BLaER1 (cell line): ENCODE data around the gene MUSK.

Experiments
- H3K27ac ChIP-seq: shearing (Covaris generic); formaldehyde crosslinking; 2 replicates; pipeline ENCODE4 v1.8.1; 2022
- H3K27me3 ChIP-seq: shearing (Covaris generic); formaldehyde crosslinking; 2 replicates; pipeline ENCODE4 v1.8.1; 2022
- H3K36me3 ChIP-seq: shearing (Covaris generic); formaldehyde crosslinking; 2 replicates; pipeline ENCODE4 v1.8.1; 2022
- H3K4me1 ChIP-seq: shearing (Covaris generic); formaldehyde crosslinking; 2 replicates; pipeline ENCODE4 v1.8.1; 2022
- H3K4me2 ChIP-seq: shearing (Covaris generic); formaldehyde crosslinking; 2 replicates; pipeline ENCODE4 v1.8.1; 2022
- H3K4me3 ChIP-seq: shearing (Covaris generic); formaldehyde crosslinking; 2 replicates; pipeline ENCODE4 v1.8.1; 2022
- H3K9ac ChIP-seq: shearing (Covaris generic); formaldehyde crosslinking; 2 replicates; pipeline ENCODE4 v1.8.1; 2022
- H3K9me3 ChIP-seq: shearing (Covaris generic); formaldehyde crosslinking; 2 replicates; pipeline ENCODE4 v1.8.1; 2022
- H4K20me1 ChIP-seq: shearing (Covaris generic); formaldehyde crosslinking; 2 replicates; pipeline ENCODE4 v1.8.1; 2022
- Cebpa-rat ChIP-seq: shearing (Covaris generic); IDR thresholded peaks from 2 replicates; pipeline ENCODE4 v1.8.1; 2022

The MUSK gene

GRCh38 chr9:110648696-110649095 lies 19.9 kb upstream of the MUSK start:
- Histone ChIP-seq H3K36me3 (no peaks in the 10 kb centered on the region), H3K27me3 (no peaks in the 10 kb centered on the region), H3K27ac (no peak overlapping the region), H3K4me3 (no peak overlapping the region), H4K20me1 (no peaks in the 10 kb centered on the region), H3K9me3 (no peaks in the 10 kb centered on the region), H3K4me1 (no peaks in the 10 kb centered on the region), H3K9ac (no peak overlapping the region), H3K4me2 (no peak overlapping the region)
- no peak for TF ChIP-seq Cebpa-rat

GRCh38 chr9:110650261-110650660 lies 18.3 kb upstream of the MUSK start:
- Histone ChIP-seq H3K9me3 (no peaks in the 10 kb centered on the region), H3K9ac (no peak overlapping the region), H4K20me1 (no peaks in the 10 kb centered on the region), H3K4me2 (no peak overlapping the region), H3K4me1 (no peaks in the 10 kb centered on the region), H3K27ac (no peak overlapping the region), H3K27me3 (no peaks in the 10 kb centered on the region), H3K4me3 (no peak overlapping the region), H3K36me3 (no peaks in the 10 kb centered on the region)
- TF ChIP-seq Cebpa-rat: no peak

- TF ChIP-seq Cebpa-rat: no peak
- H3K4me2 ChIP-seq: no peak overlapping the region
- H3K27ac ChIP-seq: no peak overlapping the region
- no peak overlapping the region for H3K4me3 ChIP-seq
- no peak overlapping the region for H3K9ac ChIP-seq
- H3K36me3 ChIP-seq: no peaks in the 10 kb centered on the region
- H4K20me1 ChIP-seq: no peaks in the 10 kb centered on the region
- no peaks in the 10 kb centered on the region for H3K27me3 ChIP-seq
- no peaks in the 10 kb centered on the region for H3K4me1 ChIP-seq
- no peaks in the 10 kb centered on the region for H3K9me3 ChIP-seq
These were observed 17.6 kb upstream of the MUSK start for GRCh38 chr9:110650991-110651411.

GRCh38 chr9:110655754-110656641 lies 12.6 kb upstream of the MUSK start:
- H3K27me3 ChIP-seq: no peaks in the 10 kb centered on the region
- H4K20me1 ChIP-seq: no peaks in the 10 kb centered on the region
- H3K4me3 ChIP-seq: no peak overlapping the region
- H3K4me1 ChIP-seq: peaks cover 5% of the 10 kb centered on the region; the same call in 1 of the 2 replicates
- H3K27ac ChIP-seq: no peak overlapping the region
- H3K9ac ChIP-seq: no peak overlapping the region
- H3K4me2 ChIP-seq: no peak overlapping the region
- no peak for TF ChIP-seq Cebpa-rat
- no peaks in the 10 kb centered on the region for H3K9me3 ChIP-seq
- H3K36me3 ChIP-seq: no peaks in the 10 kb centered on the region

- Histone ChIP-seq H3K4me2 (no peak overlapping the region), H3K36me3 (no peaks in the 10 kb centered on the region), H3K4me1 (peaks cover 5% of the 10 kb centered on the region; the same call in 1 of the 2 replicates), H3K27ac (no peak overlapping the region), H3K9me3 (no peaks in the 10 kb centered on the region), H3K4me3 (no peak overlapping the region), H4K20me1 (no peaks in the 10 kb centered on the region), H3K9ac (no peak overlapping the region), H3K27me3 (no peaks in the 10 kb centered on the region)
- TF ChIP-seq Cebpa-rat: no peak
These were observed 8.6 kb upstream of the MUSK start for GRCh38 chr9:110659891-110660541.

GRCh38 chr9:110669433-110669832 lies 842 bp downstream of the MUSK start:
- Histone ChIP-seq H3K27ac (no peak overlapping the region), H3K4me3 (no peak overlapping the region), H3K9me3 (no peaks in the 10 kb centered on the region), H3K27me3 (no peaks in the 10 kb centered on the region), H4K20me1 (no peaks in the 10 kb centered on the region), H3K4me2 (no peak overlapping the region), H3K36me3 (no peaks in the 10 kb centered on the region), H3K9ac (no peak overlapping the region), H3K4me1 (no peaks in the 10 kb centered on the region)
- TF ChIP-seq Cebpa-rat: no peak

- H4K20me1 ChIP-seq: no peaks in the 10 kb centered on the region
- H3K9ac ChIP-seq: no peak overlapping the region
- no peaks in the 10 kb centered on the region for H3K9me3 ChIP-seq
- TF ChIP-seq Cebpa-rat: no peak
- H3K27ac ChIP-seq: no peak overlapping the region
- H3K4me2 ChIP-seq: no peak overlapping the region
- H3K36me3 ChIP-seq: no peaks in the 10 kb centered on the region
- H3K4me1 ChIP-seq: no peaks in the 10 kb centered on the region
- no peak overlapping the region for H3K4me3 ChIP-seq
- no peaks in the 10 kb centered on the region for H3K27me3 ChIP-seq
These were observed 3.3 kb downstream of the MUSK start for GRCh38 chr9:110671849-110672248.

GRCh38 chr9:110672873-110673510 lies 4.4 kb downstream of the MUSK start:
- Histone ChIP-seq H3K9me3 (no peaks in the 10 kb centered on the region), H3K9ac (no peak overlapping the region), H3K4me3 (no peak overlapping the region), H3K27me3 (no peaks in the 10 kb centered on the region), H3K36me3 (no peaks in the 10 kb centered on the region), H3K4me2 (no peak overlapping the region), H3K27ac (no peak overlapping the region), H4K20me1 (no peaks in the 10 kb centered on the region), H3K4me1 (no peaks in the 10 kb centered on the region)
- no peak for TF ChIP-seq Cebpa-rat

- H3K27me3 ChIP-seq: no peaks in the 10 kb centered on the region
- TF ChIP-seq Cebpa-rat: no peak
- H3K9me3 ChIP-seq: no peaks in the 10 kb centered on the region
- no peak overlapping the region for H3K4me2 ChIP-seq
- no peaks in the 10 kb centered on the region for H3K36me3 ChIP-seq
- no peak overlapping the region for H3K27ac ChIP-seq
- H3K4me1 ChIP-seq: no peaks in the 10 kb centered on the region
- H4K20me1 ChIP-seq: no peaks in the 10 kb centered on the region
- H3K9ac ChIP-seq: no peak overlapping the region
- H3K4me3 ChIP-seq: no peak overlapping the region
These were observed 18.9 kb downstream of the MUSK start for GRCh38 chr9:110687497-110687896.

- no peaks in the 10 kb centered on the region for H3K4me1 ChIP-seq
- no peak overlapping the region for H3K4me2 ChIP-seq
- no peaks in the 10 kb centered on the region for H3K36me3 ChIP-seq
- TF ChIP-seq Cebpa-rat: no peak
- H4K20me1 ChIP-seq: no peaks in the 10 kb centered on the region
- H3K27me3 ChIP-seq: no peaks in the 10 kb centered on the region
- no peak overlapping the region for H3K9ac ChIP-seq
- no peak overlapping the region for H3K27ac ChIP-seq
- H3K9me3 ChIP-seq: no peaks in the 10 kb centered on the region
- no peak overlapping the region for H3K4me3 ChIP-seq
These were observed 19.7 kb downstream of the MUSK start for GRCh38 chr9:110688329-110688728.
